ENCODE results near the gene SYNE2. TPM values are rescaled to one million over a fixed set of nuclear protein-coding genes. Genes with fewer than 3 reads are reported as not detected.

Gene SYNE2
- total and polyA plus RNA-seq, 2 of the 8 experiments (the other 6 are each of a cell fraction or from before 2014, with no cell fraction given), result 32.6 to 46.1 TPM

- peaks cover 0 to 12% of the 10 kb centered on the region in 2 experiments; a peak in 2 of 4 replicates for H3K9me3 ChIP-seq (ENCODE audit: insufficient read depth in 2 of 2, low read depth in 1 of 2, low read length in 1 of 2)
- no peak overlapping the region for H3K4me2 ChIP-seq (ENCODE audit: insufficient read depth in 1 of 2, low read depth in 2 of 2, low read length in 2 of 2)
- no peak overlapping the region for H2BK15ac ChIP-seq (ENCODE audit: low read length)
- H3K14ac ChIP-seq (ENCODE audit: insufficient read length), result no peak overlapping the region
- no peaks in the 10 kb centered on the region for H3K4me1 ChIP-seq (replicated peaks in 1 of 4; ENCODE audit: control insufficient read depth in 3 of 4, insufficient read depth in 4 of 4, low read length in 3 of 4)
- ChIA-PET CTCF (ENCODE audit: partially characterized antibody) (interaction anchor here (0.8 kb wide), 1 partner anchor 42 kb away, joined by 3 read pairs; no protein-coding TSS in a partner anchor), POLR2A (ENCODE audit: partially characterized antibody) (no interaction called here)
- H2BK12ac ChIP-seq (ENCODE audit: low read depth, low read length), result no peak overlapping the region
- no peaks in the 10 kb centered on the region for H3K27me3 ChIP-seq (replicated peaks in 1 of 4; ENCODE audit: control insufficient read depth in 3 of 4, extremely low read depth in 1 of 4, insufficient read depth in 3 of 4, low read length in 3 of 4)
- no peak overlapping the region for H2AFZ ChIP-seq (ENCODE audit: low read length)
- no peak overlapping the region for H3K56ac ChIP-seq (replicated peaks; ENCODE audit: insufficient read length, low read depth, low read length)
- H4K8ac ChIP-seq (ENCODE audit: extremely low read depth, insufficient read depth, low read length), result no peak overlapping the region
- H3K23ac ChIP-seq (ENCODE audit: insufficient read length), result no peak overlapping the region
- H3K23me2 ChIP-seq (ENCODE audit: low read depth, low read length), result no peaks in the 10 kb centered on the region
- no peak overlapping the region for H3K27ac ChIP-seq (ENCODE audit: low read depth, low read length)
- WGBS, 2 experiments (ENCODE audit: extremely low coverage in 1 of 2, insufficient coverage in 1 of 2, insufficient read length in 1 of 2, insufficient replicate concordance in 2 of 2, low coverage in 1 of 2, low lambda C conversion rate in 2 of 2, missing lambda C conversion rate in 1 of 2), result 95% methylated on average over 3 of the region's 3 CpGs; no CpG with 5 or more reads in 1 of the 2 experiments
- no peak overlapping the region for H4K91ac ChIP-seq (replicated peaks; ENCODE audit: insufficient read length, low read length)
- H2BK120ac ChIP-seq (replicated peaks; ENCODE audit: low read depth, low read length), result no peak overlapping the region
- no peak overlapping the region for H2BK5ac ChIP-seq (ENCODE audit: low read depth, low read length)
- no peak for DNase-seq (ENCODE audit: low read depth in 1 of 2, low spot score in 2 of 2)
- peaks cover 0 to 16% (median 8%) of the 10 kb centered on the region in 4 experiments; a peak in 4 of 8 replicates for H3K36me3 ChIP-seq (ENCODE audit: control insufficient read depth in 2 of 4, insufficient read depth in 4 of 4, low read length in 3 of 4)
- no peak overlapping the region for H2BK20ac ChIP-seq (ENCODE audit: low read length)
- no peaks in the 10 kb centered on the region for H4K20me1 ChIP-seq (replicated peaks in 1 of 2; ENCODE audit: control insufficient read depth in 1 of 2, insufficient read depth in 2 of 2, low read length in 2 of 2)
- no peak overlapping the region for H3K18ac ChIP-seq (ENCODE audit: extremely low read depth, low read length)
- no peak overlapping the region for H2AK5ac ChIP-seq (ENCODE audit: low read depth, low read length)
- H3K4me3 ChIP-seq (ENCODE audit: extremely low read depth in 1 of 4, insufficient read depth in 2 of 4, low read depth in 3 of 4, low read length in 4 of 4), result no peak overlapping the region
- no peaks in the 10 kb centered on the region; the same call in 1 of the 2 replicates for H3K79me1 ChIP-seq (ENCODE audit: low read depth, low read length)
- no peaks in the 10 kb centered on the region for H3K79me2 ChIP-seq (ENCODE audit: control insufficient read depth in 1 of 2, insufficient read depth in 2 of 2, low read length in 2 of 2)
- TF ChIP-seq NANOG (IDR thresholded peaks at IDR 0.05; ENCODE audit: insufficient read depth, low read depth, low read length, poor library complexity, severe bottlenecking) (no peak), HDAC6 (IDR thresholded peaks at IDR 0.05; ENCODE audit: low read depth, low read length) (no peak), RAD21 (IDR thresholded peaks at IDR 0.05 in 1 of 2, conservative IDR thresholded peaks at IDR 0.05 in 1 of 2; ENCODE audit: low read depth in 2 of 2, low read length in 2 of 2) (no peak), POLR2AphosphoS5 (IDR thresholded peaks at IDR 0.05; ENCODE audit: low read depth, low read length) (no peak), CTCF (IDR thresholded peaks at IDR 0.05; ENCODE audit: control extremely low read depth in 1 of 3, insufficient read depth in 1 of 3, low read depth in 1 of 3, low read length in 3 of 3) (no peak)
- H4K5ac ChIP-seq (ENCODE audit: insufficient read length, low read depth, low read length), result no peak overlapping the region
- no peak for FAIRE-seq
- H3K4ac ChIP-seq (replicated peaks; ENCODE audit: insufficient read length, low read depth, low read length), result no peak overlapping the region
- no peak overlapping the region for H3K9ac ChIP-seq (replicated peaks in 1 of 4; ENCODE audit: extremely low read depth in 1 of 4, low read depth in 3 of 4, low read length in 3 of 4)
Measured at GRCh38 chr14:64178814-64179213, 326.0 kb downstream of the SYNE2 start.

Measured in H1 (cell line).